ENCODE measurements around the gene NUPR1.
"Not testable (repeated sequence)": the region's sequence is repeated elsewhere in the genome, so short reads cannot be mapped to it uniquely, and the experiment has no call there.

Gene NUPR1

GRCh38 chr16:28532940-28533647, 5.7 kb downstream of the NUPR1 start:
- Histone ChIP-seq H3K4me3 (ENCODE audit: low read length) (no peak overlapping the region), H3K27me3 (ENCODE audit: control insufficient read depth, insufficient read depth, low read length) (no peaks in the 10 kb centered on the region), H3K36me3 (ENCODE audit: control insufficient read depth, low read depth, low read length) (no peaks in the 10 kb centered on the region), H3K4me1 (ENCODE audit: control insufficient read depth, low read depth, low read length) (no peaks in the 10 kb centered on the region), H3K9me3 (ENCODE audit: control insufficient read depth, low read depth, low read length) (no peaks in the 10 kb centered on the region), H3K9ac (ENCODE audit: low read length) (no peak overlapping the region), H3K27ac (ENCODE audit: low read length) (no peak overlapping the region)

- no peaks in the 10 kb centered on the region for H3K27me3 ChIP-seq (ENCODE audit: control insufficient read depth, insufficient read depth, low read length)
- H3K27ac ChIP-seq (ENCODE audit: low read length): no peak overlapping the region
- H3K36me3 ChIP-seq (ENCODE audit: control insufficient read depth, low read depth, low read length): no peaks in the 10 kb centered on the region
- no peak overlapping the region for H3K9ac ChIP-seq (ENCODE audit: low read length)
- H3K4me3 ChIP-seq (ENCODE audit: low read length): no peak overlapping the region
- no peaks in the 10 kb centered on the region for H3K9me3 ChIP-seq (ENCODE audit: control insufficient read depth, low read depth, low read length)
- H3K4me1 ChIP-seq (ENCODE audit: control insufficient read depth, low read depth, low read length): no peaks in the 10 kb centered on the region
Measured at GRCh38 chr16:28531777-28532744, 6.7 kb downstream of the NUPR1 start.

- no peaks in the 10 kb centered on the region for H3K4me1 ChIP-seq (ENCODE audit: control insufficient read depth, low read depth, low read length)
- no peaks in the 10 kb centered on the region for H3K9me3 ChIP-seq (ENCODE audit: control insufficient read depth, low read depth, low read length)
- no peaks in the 10 kb centered on the region for H3K36me3 ChIP-seq (ENCODE audit: control insufficient read depth, low read depth, low read length)
- no peak overlapping the region for H3K9ac ChIP-seq (ENCODE audit: low read length)
- no peaks in the 10 kb centered on the region for H3K27me3 ChIP-seq (ENCODE audit: control insufficient read depth, insufficient read depth, low read length)
- H3K27ac ChIP-seq (ENCODE audit: low read length): no peak overlapping the region
- no peak overlapping the region for H3K4me3 ChIP-seq (ENCODE audit: low read length)
Measured at GRCh38 chr16:28529124-28529523, 9.7 kb downstream of the NUPR1 start.

GRCh38 chr16:28528463-28528867, 10.3 kb downstream of the NUPR1 start:
- Histone ChIP-seq H3K4me3 (ENCODE audit: low read length) (no peak overlapping the region), H3K36me3 (ENCODE audit: control insufficient read depth, low read depth, low read length) (no peaks in the 10 kb centered on the region), H3K27me3 (ENCODE audit: control insufficient read depth, insufficient read depth, low read length) (no peaks in the 10 kb centered on the region), H3K9me3 (ENCODE audit: control insufficient read depth, low read depth, low read length) (no peaks in the 10 kb centered on the region), H3K27ac (ENCODE audit: low read length) (no peak overlapping the region), H3K4me1 (ENCODE audit: control insufficient read depth, low read depth, low read length) (no peaks in the 10 kb centered on the region), H3K9ac (ENCODE audit: low read length) (no peak overlapping the region)

GRCh38 chr16:28527985-28528384, 10.8 kb downstream of the NUPR1 start:
- no peaks in the 10 kb centered on the region for H3K36me3 ChIP-seq (ENCODE audit: control insufficient read depth, low read depth, low read length)
- H3K4me1 ChIP-seq (ENCODE audit: control insufficient read depth, low read depth, low read length): no peaks in the 10 kb centered on the region
- no peak overlapping the region for H3K4me3 ChIP-seq (ENCODE audit: low read length)
- H3K27me3 ChIP-seq (ENCODE audit: control insufficient read depth, insufficient read depth, low read length): no peaks in the 10 kb centered on the region
- H3K27ac ChIP-seq (ENCODE audit: low read length): no peak overlapping the region
- no peaks in the 10 kb centered on the region for H3K9me3 ChIP-seq (ENCODE audit: control insufficient read depth, low read depth, low read length)
- no peak overlapping the region for H3K9ac ChIP-seq (ENCODE audit: low read length)

GRCh38 chr16:28527100-28527785, 11.5 kb downstream of the NUPR1 start:
- not testable (repeated sequence) for H3K36me3 ChIP-seq (ENCODE audit: control insufficient read depth, low read depth, low read length)

GRCh38 chr16:28526201-28527099, 12.3 kb downstream of the NUPR1 start:
- H3K9ac ChIP-seq (ENCODE audit: low read length): no peak overlapping the region
- no peaks in the 10 kb centered on the region for H3K36me3 ChIP-seq (ENCODE audit: control insufficient read depth, low read depth, low read length)
- H3K27ac ChIP-seq (ENCODE audit: low read length): no peak overlapping the region
- no peaks in the 10 kb centered on the region for H3K4me1 ChIP-seq (ENCODE audit: control insufficient read depth, low read depth, low read length)
- no peaks in the 10 kb centered on the region for H3K9me3 ChIP-seq (ENCODE audit: control insufficient read depth, low read depth, low read length)
- no peak overlapping the region for H3K4me3 ChIP-seq (ENCODE audit: low read length)
- no peaks in the 10 kb centered on the region for H3K27me3 ChIP-seq (ENCODE audit: control insufficient read depth, insufficient read depth, low read length)

More at GRCh38 chr16:28527100-28527785, 11.5 kb downstream of the NUPR1 start:
- H3K4me1 ChIP-seq (ENCODE audit: control insufficient read depth, low read depth, low read length); H3K9me3 ChIP-seq (ENCODE audit: control insufficient read depth, low read depth, low read length); H3K27me3 ChIP-seq (ENCODE audit: control insufficient read depth, insufficient read depth, low read length); H3K27ac ChIP-seq (ENCODE audit: low read length); H3K4me3 ChIP-seq (ENCODE audit: low read length); H3K9ac ChIP-seq (ENCODE audit: low read length): not testable (repeated sequence)

GRCh38 chr16:28524681-28525171, 14.0 kb downstream of the NUPR1 start:
- no peak overlapping the region for H3K9ac ChIP-seq (ENCODE audit: low read length)
- no peak overlapping the region for H3K27ac ChIP-seq (ENCODE audit: low read length)
- H3K4me1 ChIP-seq (ENCODE audit: control insufficient read depth, low read depth, low read length): no peaks in the 10 kb centered on the region
- no peaks in the 10 kb centered on the region for H3K27me3 ChIP-seq (ENCODE audit: control insufficient read depth, insufficient read depth, low read length)
- H3K4me3 ChIP-seq (ENCODE audit: low read length): no peak overlapping the region
- H3K36me3 ChIP-seq (ENCODE audit: control insufficient read depth, low read depth, low read length): no peaks in the 10 kb centered on the region
- H3K9me3 ChIP-seq (ENCODE audit: control insufficient read depth, low read depth, low read length): no peaks in the 10 kb centered on the region

GRCh38 chr16:28522792-28523191, 16.0 kb downstream of the NUPR1 start:
- Histone ChIP-seq H3K9ac (ENCODE audit: low read length) (no peak overlapping the region), H3K27me3 (ENCODE audit: control insufficient read depth, insufficient read depth, low read length) (no peaks in the 10 kb centered on the region), H3K27ac (ENCODE audit: low read length) (no peak overlapping the region), H3K9me3 (ENCODE audit: control insufficient read depth, low read depth, low read length) (no peaks in the 10 kb centered on the region), H3K4me1 (ENCODE audit: control insufficient read depth, low read depth, low read length) (no peaks in the 10 kb centered on the region), H3K36me3 (ENCODE audit: control insufficient read depth, low read depth, low read length) (no peaks in the 10 kb centered on the region), H3K4me3 (ENCODE audit: low read length) (no peak overlapping the region)

- no peak overlapping the region for H3K9ac ChIP-seq (ENCODE audit: low read length)
- H3K4me1 ChIP-seq (ENCODE audit: control insufficient read depth, low read depth, low read length): no peaks in the 10 kb centered on the region
- no peak overlapping the region for H3K4me3 ChIP-seq (ENCODE audit: low read length)
- no peaks in the 10 kb centered on the region for H3K9me3 ChIP-seq (ENCODE audit: control insufficient read depth, low read depth, low read length)
- H3K36me3 ChIP-seq (ENCODE audit: control insufficient read depth, low read depth, low read length): no peaks in the 10 kb centered on the region
- no peak overlapping the region for H3K27ac ChIP-seq (ENCODE audit: low read length)
- H3K27me3 ChIP-seq (ENCODE audit: control insufficient read depth, insufficient read depth, low read length): no peaks in the 10 kb centered on the region
Measured at GRCh38 chr16:28521436-28521835, 17.3 kb downstream of the NUPR1 start.
